HL-60 (cell line): ENCODE data around the gene CALML6.

Experiments
- CTCF ChIP-seq: IDR thresholded peaks from one replicate; pipeline ENCODE4 v1.5.1; 2011; ENCODE audit warnings: low read length, control low read depth, inconsistent platforms; ENCODE audit not compliant: insufficient read depth
- POLR2AphosphoS5 ChIP-seq: IDR thresholded peaks from 2 replicates; pipeline ENCODE4 v1.6.1; 2012; ENCODE audit warnings: low read depth
- REST ChIP-seq: IDR thresholded peaks from 2 replicates; pipeline ENCODE4 v1.6.1; 2012; ENCODE audit warnings: low read depth; ENCODE audit not compliant: insufficient replicate concordance
- SPI1 ChIP-seq: IDR thresholded peaks from 2 replicates; pipeline ENCODE4 v1.6.1; 2012; ENCODE audit warnings: low read depth, mild to moderate bottlenecking, borderline replicate concordance

- TF ChIP-seq CTCF, result no peak
- no peak for TF ChIP-seq SPI1
- TF ChIP-seq REST, result no peak
- TF ChIP-seq POLR2AphosphoS5, result no peak
Observed at GRCh38 chr1:1927751-1928150, 12.7 kb downstream of the CALML6 start.
